K562 (cell line): ENCODE measurements around the gene TEX48. TPM values are rescaled to one million over a fixed set of nuclear protein-coding genes. Genes with fewer than 3 reads are reported as not detected.

Experiments
- ARHGAP35 ChIP-seq: fragments of 450-650 bp; IDR thresholded peaks from 2 replicates; pipeline ENCODE4 v1.6.1; 2018; ENCODE audit not compliant: partially characterized antibody
- KLF10 ChIP-seq: fragments of 250-450 bp; sonication (Bioruptor Pico); IDR thresholded peaks from 2 replicates; pipeline ENCODE4 v1.6.1; 2021; ENCODE audit warnings: matching md5 sums
- NFXL1 ChIP-seq: fragments of 450-650 bp; formaldehyde crosslinking; IDR thresholded peaks from 2 replicates; pipeline ENCODE4 v1.4.0; 2021; ENCODE audit warnings: mild to moderate bottlenecking
- SOX6 ChIP-seq: fragments of 450-650 bp; IDR thresholded peaks from 2 replicates; pipeline ENCODE4 v1.6.1; 2014; ENCODE audit warnings: mild to moderate bottlenecking
- STAT5B ChIP-seq: fragments of 250-450 bp; sonication (Bioruptor Pico); IDR thresholded peaks from 2 replicates; pipeline ENCODE4 v1.8.0; 2021; ENCODE audit warnings: mild to moderate bottlenecking, inconsistent platforms
- ZBTB11 ChIP-seq, 3 experiments: fragments of 200-800 bp in 1 of 3; fragments of 250-450 bp in 1 of 3; fragments of 450-650 bp in 1 of 3; sonication (Bioruptor Pico) in 1 of 3; sonication (Bioruptor generic) in 1 of 3; formaldehyde crosslinking in 1 of 3; IDR thresholded peaks; 2 replicates each; pipeline versions ENCODE4 v1.6.1 to v1.8.0; 2016 to 2022; ENCODE audit warnings: mild to moderate bottlenecking in 2 of 3, missing genetic modification characterization in 2 of 3, missing compliant biosample characterization in 1 of 3, moderate library complexity in 1 of 3
- ZNF121 ChIP-seq: sonication (generic); formaldehyde crosslinking; conservative IDR thresholded peaks from 2 replicates; pipeline ENCODE4 v1.8.0; 2022; ENCODE audit warnings: missing genetic modification reagents
- ZNF311 ChIP-seq: fragments of 250-450 bp; sonication (Bioruptor Pico); IDR thresholded peaks from 2 replicates; pipeline ENCODE4 v1.4.0; 2020; ENCODE audit warnings: mild to moderate bottlenecking, moderate library complexity
- polyA plus RNA-seq, 8 experiments: library from polyadenylated mRNA; depleted of rRNA in 4 of 8; stranded (reverse) in 5 of 8; unstranded in 3 of 8; fragments of >200 nt; fragmentation: Nextera tagmentation in 2 of 8; fragmentation: Illumina TruSeq in 1 of 8; extraction: Ambion mirVana in 2 of 8; extraction: Trizol in 1 of 8; gene quantifications; 2 replicates each; pipeline versions ENCODE4 v1.2.1 to v1.2.3, GENCODE V29; 2011 to 2014; ENCODE audit warnings: inconsistent platforms in 1 of 8, missing spikeins in 1 of 8
- total RNA-seq, 7 experiments: library from RNA; depleted of rRNA in 6 of 7; stranded (reverse); fragments of >200 nt in 6 of 7; fragmentation: Illumina TruSeq in 2 of 7; extraction: Trizol in 2 of 7; gene quantifications; 2 replicates each; pipeline versions ENCODE4 v1.2.1 to v1.2.3, GENCODE V29; 2011 to 2021; ENCODE audit warnings: low replicate concordance in 1 of 7
- TF ChIP-seq, protein P1 (sequence below): sonication (generic); formaldehyde crosslinking; IDR thresholded peaks from 2 replicates; pipeline ENCODE4 v1.5.0; 2020; ENCODE audit warnings: missing genetic modification reagents
- TF ChIP-seq, protein P2 (sequence below): IDR thresholded peaks from 2 replicates; pipeline ENCODE4 v1.6.1; 2011; ENCODE audit warnings: borderline replicate concordance, low read depth, mild to moderate bottlenecking, moderate library complexity, low read length; ENCODE audit not compliant: insufficient read depth, poor library complexity, severe bottlenecking
- TF ChIP-seq, protein P3 (sequence below): sonication (generic); IDR thresholded peaks from 2 replicates; pipeline ENCODE4 v1.6.1; 2016
- TF ChIP-seq, protein P4 (sequence below): sonication (generic); formaldehyde crosslinking; IDR thresholded peaks from 2 replicates; pipeline ENCODE4 v1.9.0; 2022; ENCODE audit warnings: mild to moderate bottlenecking, missing genetic modification reagents

Gene TEX48
- total and polyA plus RNA-seq, 9 of the 15 experiments (the other 6 are each of a cell fraction or from before 2014, with no cell fraction given) = not detected

- TF ChIP-seq ZBTB11 (CRISPR knock-in tag; IDR thresholded peaks at IDR 0.05) = no peak
- no peak for TF ChIP-seq ZNF121 (CRISPR knock-in tag)
- TF ChIP-seq, protein P1, sequence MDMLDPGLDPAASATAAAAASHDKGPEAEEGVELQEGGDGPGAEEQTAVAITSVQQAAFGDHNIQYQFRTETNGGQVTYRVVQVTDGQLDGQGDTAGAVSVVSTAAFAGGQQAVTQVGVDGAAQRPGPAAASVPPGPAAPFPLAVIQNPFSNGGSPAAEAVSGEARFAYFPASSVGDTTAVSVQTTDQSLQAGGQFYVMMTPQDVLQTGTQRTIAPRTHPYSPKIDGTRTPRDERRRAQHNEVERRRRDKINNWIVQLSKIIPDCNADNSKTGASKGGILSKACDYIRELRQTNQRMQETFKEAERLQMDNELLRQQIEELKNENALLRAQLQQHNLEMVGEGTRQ = peak; percentile 70
- TF ChIP-seq, protein P2, sequence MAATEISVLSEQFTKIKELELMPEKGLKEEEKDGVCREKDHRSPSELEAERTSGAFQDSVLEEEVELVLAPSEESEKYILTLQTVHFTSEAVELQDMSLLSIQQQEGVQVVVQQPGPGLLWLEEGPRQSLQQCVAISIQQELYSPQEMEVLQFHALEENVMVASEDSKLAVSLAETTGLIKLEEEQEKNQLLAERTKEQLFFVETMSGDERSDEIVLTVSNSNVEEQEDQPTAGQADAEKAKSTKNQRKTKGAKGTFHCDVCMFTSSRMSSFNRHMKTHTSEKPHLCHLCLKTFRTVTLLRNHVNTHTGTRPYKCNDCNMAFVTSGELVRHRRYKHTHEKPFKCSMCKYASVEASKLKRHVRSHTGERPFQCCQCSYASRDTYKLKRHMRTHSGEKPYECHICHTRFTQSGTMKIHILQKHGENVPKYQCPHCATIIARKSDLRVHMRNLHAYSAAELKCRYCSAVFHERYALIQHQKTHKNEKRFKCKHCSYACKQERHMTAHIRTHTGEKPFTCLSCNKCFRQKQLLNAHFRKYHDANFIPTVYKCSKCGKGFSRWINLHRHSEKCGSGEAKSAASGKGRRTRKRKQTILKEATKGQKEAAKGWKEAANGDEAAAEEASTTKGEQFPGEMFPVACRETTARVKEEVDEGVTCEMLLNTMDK = no peak
- no peak for TF ChIP-seq SOX6
- no peak for TF ChIP-seq NFXL1
- TF ChIP-seq STAT5B (CRISPR knock-in tag) = no peak
- TF ChIP-seq ARHGAP35 = no peak
- TF ChIP-seq, protein P3, sequence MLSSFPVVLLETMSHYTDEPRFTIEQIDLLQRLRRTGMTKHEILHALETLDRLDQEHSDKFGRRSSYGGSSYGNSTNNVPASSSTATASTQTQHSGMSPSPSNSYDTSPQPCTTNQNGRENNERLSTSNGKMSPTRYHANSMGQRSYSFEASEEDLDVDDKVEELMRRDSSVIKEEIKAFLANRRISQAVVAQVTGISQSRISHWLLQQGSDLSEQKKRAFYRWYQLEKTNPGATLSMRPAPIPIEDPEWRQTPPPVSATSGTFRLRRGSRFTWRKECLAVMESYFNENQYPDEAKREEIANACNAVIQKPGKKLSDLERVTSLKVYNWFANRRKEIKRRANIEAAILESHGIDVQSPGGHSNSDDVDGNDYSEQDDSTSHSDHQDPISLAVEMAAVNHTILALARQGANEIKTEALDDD = no peak
- TF ChIP-seq ZNF311 (CRISPR knock-in tag) = no peak
- no peak for TF ChIP-seq KLF10 (CRISPR knock-in tag)
- TF ChIP-seq, protein P4, sequence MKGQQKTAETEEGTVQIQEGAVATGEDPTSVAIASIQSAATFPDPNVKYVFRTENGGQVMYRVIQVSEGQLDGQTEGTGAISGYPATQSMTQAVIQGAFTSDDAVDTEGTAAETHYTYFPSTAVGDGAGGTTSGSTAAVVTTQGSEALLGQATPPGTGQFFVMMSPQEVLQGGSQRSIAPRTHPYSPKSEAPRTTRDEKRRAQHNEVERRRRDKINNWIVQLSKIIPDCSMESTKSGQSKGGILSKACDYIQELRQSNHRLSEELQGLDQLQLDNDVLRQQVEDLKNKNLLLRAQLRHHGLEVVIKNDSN (CRISPR knock-in tag) = peak; percentile 60
Observed at GRCh38 chr9:114668146-114668545, 13.8 kb downstream of the TEX48 start (continued).
